Endothelial cell of umbilical vein (primary cell): ENCODE measurements around the gene MAMDC2. TPM values are rescaled to one million over a fixed set of nuclear protein-coding genes. Genes with fewer than 3 reads are reported as not detected.

Experiments used
- BruUV-seq: library from RNA; stranded (reverse); fragments of 400-500 nt; replicated peaks from 2 replicates; lab custom pipeline; 2021; lab: Mats Ljungman, UMichigan
- CTCF ChIA-PET: fragments of 300-600, 350-600 bp; sonication (Branson Sonifier 250); formaldehyde crosslinking; loops from one replicate; lab custom pipeline; 2021; ENCODE audit warnings: antibody characterized with exemption, inconsistent platforms; lab: Charles Lee
- POLR2A ChIA-PET: fragments of 300-600, 350-600 bp; sonication (Branson Sonifier 250); formaldehyde crosslinking; loops from one replicate; lab custom pipeline; 2021; ENCODE audit warnings: antibody characterized with exemption, inconsistent platforms; lab: Charles Lee
- DNase-seq: peaks from one replicate; pipeline ENCODE4 v3.0.0-alpha.2; 2011; ENCODE audit warnings: low read depth, low spot score
- FAIRE-seq: peaks from 2 replicates; lab custom pipeline; 2011; peaks lifted over from hg19 to GRCh38; lab: Jason Lieb, UNC
- H2AFZ ChIP-seq: 2 replicates; pipeline ENCODE4 v1.6.0; 2012; ENCODE audit warnings: low read depth, low read length, control low read depth, inconsistent platforms
- H3K27ac ChIP-seq: 2 replicates; pipeline ENCODE4 v1.5.1; 2011; ENCODE audit warnings: low read depth, mild to moderate bottlenecking, control low read depth, low read length, moderate library complexity; ENCODE audit not compliant: insufficient read depth
- H3K27me3 ChIP-seq, 2 experiments: 2 replicates each; pipeline versions ENCODE4 v1.6.0 to v1.6.1; 2011; ENCODE audit warnings: low read length in 2 of 2, mixed read lengths in 1 of 2; ENCODE audit not compliant: control insufficient read depth in 2 of 2, insufficient read depth in 2 of 2
- H3K36me3 ChIP-seq, 2 experiments: 2 replicates in 1 of 2; 3 replicates in 1 of 2; pipeline ENCODE4 v1.5.1; 2011; ENCODE audit warnings: low read length in 2 of 2, mild to moderate bottlenecking in 1 of 2, moderate library complexity in 1 of 2; ENCODE audit not compliant: control insufficient read depth in 2 of 2, insufficient read depth in 2 of 2; ENCODE audit errors: extremely low read depth in 1 of 2
- H3K4me1 ChIP-seq: 3 replicates; pipeline ENCODE4 v1.5.1; 2011; ENCODE audit warnings: mild to moderate bottlenecking, low read length; ENCODE audit not compliant: control insufficient read depth, insufficient read depth; ENCODE audit errors: extremely low read depth
- H3K4me2 ChIP-seq: 2 replicates; pipeline ENCODE4 v1.6.1; 2011; ENCODE audit warnings: low read length, control low read depth, mixed read lengths; ENCODE audit not compliant: insufficient read depth
- H3K4me3 ChIP-seq, 3 experiments: fragments of 200-600 bp in 1 of 3; sonication (generic), shearing (Covaris generic) in 1 of 3; replicated peaks in 1 of 3; 2 replicates each; pipeline ENCODE4 v1.5.1; 2011 to 2016; ENCODE audit warnings: control low read depth in 3 of 3, low read length in 3 of 3, mild to moderate bottlenecking in 2 of 3, inconsistent platforms in 1 of 3, low read depth in 1 of 3, moderate library complexity in 1 of 3; ENCODE audit not compliant: insufficient read depth in 1 of 3
- H3K79me2 ChIP-seq: 2 replicates; pipeline ENCODE4 v1.6.0; 2012; ENCODE audit warnings: low read length, inconsistent platforms; ENCODE audit not compliant: control insufficient read depth, insufficient read depth
- H3K9ac ChIP-seq: replicated peaks from 2 replicates; pipeline ENCODE3; 2011; ENCODE audit warnings: low read length, control low read depth; ENCODE audit not compliant: insufficient read depth; ENCODE audit errors: extremely low read depth
- H3K9me1 ChIP-seq: replicated peaks from 3 replicates; pipeline ENCODE4 v1.6.0; 2011; ENCODE audit warnings: mild to moderate bottlenecking, low read length; ENCODE audit not compliant: control insufficient read depth, insufficient read depth; ENCODE audit errors: extremely low read depth
- H3K9me3 ChIP-seq: replicated peaks from 2 replicates; pipeline ENCODE4 v1.5.1; 2012; ENCODE audit warnings: low read length, inconsistent platforms; ENCODE audit not compliant: control insufficient read depth, insufficient read depth
- H4K20me1 ChIP-seq: replicated peaks from 2 replicates; pipeline ENCODE3; 2011; ENCODE audit warnings: mild to moderate bottlenecking, low read length; ENCODE audit not compliant: control insufficient read depth, insufficient read depth; ENCODE audit errors: extremely low read depth
- CTCF ChIP-seq, 2 donors: IDR thresholded peaks; 1 replicate in 1 of 2; 2 replicates in 1 of 2; pipeline ENCODE4 v1.5.1; 2011; ENCODE audit warnings: low read length in 2 of 2, mild to moderate bottlenecking in 2 of 2, moderate library complexity in 2 of 2, control low read depth in 1 of 2, inconsistent platforms in 1 of 2, low read depth in 1 of 2; ENCODE audit not compliant: insufficient read depth in 1 of 2; ENCODE audit errors: extremely low read depth in 1 of 2
- EZH2 ChIP-seq: IDR thresholded peaks from 2 replicates; pipeline ENCODE4 v1.6.1; 2012; ENCODE audit warnings: borderline replicate concordance, low read depth, mild to moderate bottlenecking, moderate library complexity, low read length, inconsistent platforms; ENCODE audit not compliant: severe bottlenecking
- FOS ChIP-seq: IDR thresholded peaks from 2 replicates; pipeline ENCODE4 v1.6.1; 2011; ENCODE audit warnings: mild to moderate bottlenecking, low read length, moderate library complexity, borderline replicate concordance; ENCODE audit not compliant: insufficient read depth
- GATA2 ChIP-seq: IDR thresholded peaks from 2 replicates; pipeline ENCODE4 v1.7.0; 2011; ENCODE audit warnings: low read depth, mild to moderate bottlenecking, moderate library complexity, mixed read lengths, low read length; ENCODE audit not compliant: insufficient read length, insufficient read depth
- JUN ChIP-seq: IDR thresholded peaks from 2 replicates; pipeline ENCODE4 v1.6.1; 2011; ENCODE audit warnings: borderline replicate concordance, low read depth; ENCODE audit not compliant: insufficient read length, insufficient read depth
- MAX ChIP-seq: IDR thresholded peaks from 2 replicates; pipeline ENCODE4 v1.6.1; 2011; ENCODE audit not compliant: insufficient read depth, insufficient read length
- MYC ChIP-seq: IDR thresholded peaks from one replicate; pipeline ENCODE4 v1.6.1; 2011; ENCODE audit warnings: mild to moderate bottlenecking, low read depth, low read length
- POLR2A ChIP-seq: IDR thresholded peaks from 2 replicates; pipeline ENCODE4 v1.6.1; 2012; ENCODE audit warnings: low read depth, mild to moderate bottlenecking, control low read depth, low read length
- POLR2AphosphoS5 ChIP-seq: IDR thresholded peaks from 2 replicates; pipeline ENCODE4 v1.6.1; 2012; ENCODE audit warnings: low read depth, mild to moderate bottlenecking, control low read depth, low read length, moderate library complexity; ENCODE audit not compliant: insufficient read depth
- dilution Hi-C: fragments of 300-500 bp; cut with MboI; formaldehyde crosslinking; loops from one replicate; pipeline ENCODE4 v1.15.0; 2019; ENCODE audit warnings: low sequenced_read_pairs; ENCODE audit not compliant: extremely low pct_ligation_motif_present
- intact Hi-C: fragments of 100-400 bp; cut with micrococcal nuclease; formaldehyde crosslinking; loops from one replicate; pipeline ENCODE4 v1.10.0; 2022
- polyA plus RNA-seq, 4 experiments: library from polyadenylated mRNA; depleted of rRNA in 3 of 4; stranded (reverse) in 3 of 4; unstranded in 1 of 4; fragments of >200 nt; gene quantifications; 2 replicates each; pipeline versions ENCODE4 v1.2.1 to v1.2.3, GENCODE V29; 2011 to 2012; ENCODE audit warnings: missing spikeins in 1 of 4
- total RNA-seq: library from RNA; stranded (reverse); gene quantifications from 2 replicates; pipeline ENCODE4 v1.2.3, GENCODE V29; 2021

MAMDC2 gene
- total and polyA plus RNA-seq, 2 donors (not counting 3 experiments of a cell fraction or from before 2014, with no cell fraction given), result 0.60 to 1.1 TPM

GRCh38 chr9:70106571-70106970 is 62.9 kb downstream of the MAMDC2 start:
- TF ChIP-seq CTCF (IDR thresholded peaks at IDR 0.05; ENCODE audit: extremely low read depth in 1 of 2, insufficient read depth in 1 of 2, low read depth in 1 of 2, low read length in 2 of 2) (no peak), POLR2A (no peak)
- Histone ChIP-seq H3K9ac (no peak overlapping the region), H3K79me2 (no peaks in the 10 kb centered on the region), H3K27me3 (peaks cover 3 to 9% of the 10 kb centered on the region in 2 experiments), H2AFZ (no peak overlapping the region), H4K20me1 (no peaks in the 10 kb centered on the region), H3K4me3 (no peak overlapping the region), H3K36me3 (no peaks in the 10 kb centered on the region), H3K27ac (no peak overlapping the region), H3K9me1 (no peaks in the 10 kb centered on the region), H3K9me3 (no peaks in the 10 kb centered on the region), H3K4me1 (peaks cover 8% of the 10 kb centered on the region), H3K4me2 (no peak overlapping the region)
- dilution Hi-C loops, result loop anchor here (25.0 kb wide), 1 partner anchor 144 kb away; no protein-coding TSS in a partner anchor
- intact Hi-C loops, result no loop called here
- no TSS peak for BruUV-seq
- ChIA-PET CTCF (no interaction called here), POLR2A (no interaction called here)
- FAIRE-seq (no peak), DNase-seq (no peak)

- no peak overlapping the region for H3K27ac ChIP-seq
- H4K20me1 ChIP-seq, result no peaks in the 10 kb centered on the region
- no peak for DNase-seq
- POLR2A ChIA-PET, result no interaction called here
- BruUV-seq, result no TSS peak
- H2AFZ ChIP-seq, result no peak overlapping the region
- H3K4me1 ChIP-seq, result peaks cover 12% of the 10 kb centered on the region
- FAIRE-seq, result no peak
- dilution Hi-C loops (loop anchor here (25.0 kb wide), 1 partner anchor 145 kb away; no protein-coding TSS in a partner anchor), intact Hi-C loops (no loop called here)
- H3K79me2 ChIP-seq, result no peaks in the 10 kb centered on the region
- H3K4me3 ChIP-seq, result no peak overlapping the region
- no peaks in the 10 kb centered on the region for H3K9me3 ChIP-seq
- peaks cover 3 to 9% of the 10 kb centered on the region in 2 experiments for H3K27me3 ChIP-seq
- H3K9ac ChIP-seq, result no peak overlapping the region
- TF ChIP-seq EZH2 (no peak), MYC (no peak), MAX (no peak), POLR2A (no peak), GATA2 (no peak), POLR2AphosphoS5 (no peak), JUN (no peak), CTCF (IDR thresholded peaks at IDR 0.05; ENCODE audit: extremely low read depth in 1 of 2, insufficient read depth in 1 of 2, low read depth in 1 of 2, low read length in 2 of 2) (no peak), FOS (no peak)
- no peaks in the 10 kb centered on the region for H3K36me3 ChIP-seq
- no peaks in the 10 kb centered on the region for H3K9me1 ChIP-seq
- H3K4me2 ChIP-seq, result no peak overlapping the region
- CTCF ChIA-PET, result no interaction called here
These were observed 63.9 kb downstream of the MAMDC2 start for GRCh38 chr9:70107558-70107957.
